WTC11 (cell line): ENCODE measurements around the gene LETMD1. TPM values are rescaled to one million over a fixed set of nuclear protein-coding genes. Genes with fewer than 3 reads are reported as not detected.

Experiments used
- AFF4 ChIP-seq: sonication (generic); formaldehyde crosslinking; IDR thresholded peaks from 2 replicates; pipeline ENCODE4 v1.8.1; 2023; ENCODE audit warnings: mild to moderate bottlenecking, missing genetic modification reagents, borderline replicate concordance
- ARID4B ChIP-seq: sonication (generic); formaldehyde crosslinking; IDR thresholded peaks from 2 replicates; pipeline ENCODE4 v1.8.0; 2023; ENCODE audit warnings: missing genetic modification reagents, mild to moderate bottlenecking, borderline replicate concordance
- ATF1 ChIP-seq: sonication (generic); formaldehyde crosslinking; IDR thresholded peaks from 2 replicates; pipeline ENCODE4 v1.8.1; 2023; ENCODE audit warnings: mild to moderate bottlenecking, moderate library complexity, missing genetic modification reagents
- CREB1 ChIP-seq: sonication (generic); formaldehyde crosslinking; IDR thresholded peaks from 2 replicates; pipeline ENCODE4 v1.8.0; 2023; ENCODE audit warnings: mild to moderate bottlenecking, missing genetic modification reagents
- CREM ChIP-seq: sonication (generic); formaldehyde crosslinking; IDR thresholded peaks from 2 replicates; pipeline ENCODE4 v1.8.1; 2022; ENCODE audit warnings: mild to moderate bottlenecking, missing genetic modification reagents, moderate library complexity
- ELF4 ChIP-seq: sonication (generic); formaldehyde crosslinking; IDR thresholded peaks from 2 replicates; pipeline ENCODE4 v1.8.1; 2022; ENCODE audit warnings: low read depth, mild to moderate bottlenecking, moderate library complexity, missing genetic modification reagents
- GTF2I ChIP-seq: fragments of 250-450 bp; sonication (Bioruptor Pico); conservative IDR thresholded peaks from 2 replicates; pipeline ENCODE4 v1.4.0; 2021; ENCODE audit warnings: mild to moderate bottlenecking
- HMGA2 ChIP-seq: fragments of 250-450 bp; sonication (Bioruptor Pico); IDR thresholded peaks from 2 replicates; pipeline ENCODE4 v1.4.0; 2021; ENCODE audit warnings: mild to moderate bottlenecking, moderate library complexity
- JUN ChIP-seq: sonication (generic); formaldehyde crosslinking; IDR thresholded peaks from 2 replicates; pipeline ENCODE4 v1.8.0; 2023; ENCODE audit warnings: mild to moderate bottlenecking, missing genetic modification reagents
- MYBL2 ChIP-seq: sonication (generic); formaldehyde crosslinking; IDR thresholded peaks from 2 replicates; pipeline ENCODE4 v1.8.1; 2023; ENCODE audit warnings: mild to moderate bottlenecking, moderate library complexity, missing genetic modification reagents
- NFE2L1 ChIP-seq: sonication (generic); formaldehyde crosslinking; IDR thresholded peaks from 2 replicates; pipeline ENCODE4 v1.8.1; 2023; ENCODE audit warnings: missing genetic modification reagents
- NR2C2 ChIP-seq: sonication (generic); formaldehyde crosslinking; IDR thresholded peaks from 2 replicates; pipeline ENCODE4 v1.8.0; 2022; ENCODE audit warnings: mild to moderate bottlenecking, missing genetic modification reagents
- PRRX2 ChIP-seq: fragments of 250-450 bp; sonication (Bioruptor Pico); IDR thresholded peaks from 2 replicates; pipeline ENCODE4 v1.8.0; 2021; ENCODE audit warnings: mild to moderate bottlenecking
- RELA ChIP-seq: sonication (generic); formaldehyde crosslinking; IDR thresholded peaks from 2 replicates; pipeline ENCODE4 v1.8.1; 2022; ENCODE audit warnings: missing genetic modification reagents, mild to moderate bottlenecking, borderline replicate concordance
- SMAD3 ChIP-seq: sonication (generic); formaldehyde crosslinking; IDR thresholded peaks from 2 replicates; pipeline ENCODE4 v1.8.0; 2022; ENCODE audit warnings: missing genetic modification reagents, mild to moderate bottlenecking, borderline replicate concordance
- TEAD4 ChIP-seq: sonication (generic); formaldehyde crosslinking; IDR thresholded peaks from 2 replicates; pipeline ENCODE4 v1.8.0; 2022; ENCODE audit warnings: mild to moderate bottlenecking, missing genetic modification reagents
- ZBTB21 ChIP-seq: sonication (generic); formaldehyde crosslinking; IDR thresholded peaks from 2 replicates; pipeline ENCODE4 v1.8.1; 2023; ENCODE audit warnings: mild to moderate bottlenecking, missing genetic modification reagents, borderline replicate concordance
- ZNF121 ChIP-seq: sonication (generic); formaldehyde crosslinking; IDR thresholded peaks from 2 replicates; pipeline ENCODE4 v1.8.0; 2023; ENCODE audit warnings: missing genetic modification reagents
- ZNF138 ChIP-seq: sonication (generic); formaldehyde crosslinking; conservative IDR thresholded peaks from 2 replicates; pipeline ENCODE4 v1.8.1; 2022; ENCODE audit warnings: mild to moderate bottlenecking, moderate library complexity, missing genetic modification reagents
- ZNF232 ChIP-seq: sonication (generic); formaldehyde crosslinking; IDR thresholded peaks from 2 replicates; pipeline ENCODE4 v1.8.0; 2022; ENCODE audit warnings: mild to moderate bottlenecking, missing genetic modification reagents
- ZNF263 ChIP-seq: sonication (generic); formaldehyde crosslinking; IDR thresholded peaks from 2 replicates; pipeline ENCODE4 v1.8.1; 2022; ENCODE audit warnings: low read depth, mild to moderate bottlenecking, moderate library complexity, missing genetic modification reagents
- ZNF425 ChIP-seq: fragments of 250-450 bp; sonication (Bioruptor Pico); conservative IDR thresholded peaks from 2 replicates; pipeline ENCODE4 v1.9.0; 2021; ENCODE audit warnings: mild to moderate bottlenecking
- ZNF671 ChIP-seq: fragments of 250-450 bp; sonication (Bioruptor Pico); IDR thresholded peaks from 2 replicates; pipeline ENCODE4 v1.8.0; 2021; ENCODE audit warnings: mild to moderate bottlenecking
- total RNA-seq: library from RNA; stranded (reverse); gene quantifications from 3 replicates; pipeline ENCODE4 v1.2.3, GENCODE V29; 2021

Gene LETMD1
- total RNA-seq, 1 experiment from 2014 or later = 43.3 TPM

GRCh38 chr12:51083126-51083833 lies 35.2 kb downstream of the LETMD1 start, which contains the start of gene CSRNP2 (continued):
- no peak for TF ChIP-seq AFF4 (CRISPR knock-in tag)
- no peak for TF ChIP-seq PRRX2 (CRISPR knock-in tag)
- no peak for TF ChIP-seq NFE2L1 (CRISPR knock-in tag)
- TF ChIP-seq CREB1 (CRISPR knock-in tag) = no peak
- 0 out of 2 replicates have a peak, but pooled peaks have one; percentile 59 for TF ChIP-seq NR2C2 (CRISPR knock-in tag)
- no peak for TF ChIP-seq ELF4 (CRISPR knock-in tag)
- TF ChIP-seq HMGA2 (CRISPR knock-in tag) = no peak
- TF ChIP-seq TEAD4 (CRISPR knock-in tag) = no peak
- no peak for TF ChIP-seq SMAD3 (CRISPR knock-in tag)
- no peak for TF ChIP-seq ATF1 (CRISPR knock-in tag)
- TF ChIP-seq RELA (CRISPR knock-in tag) = no peak
- peak; percentile 66; the same call in 1 of the 2 replicates for TF ChIP-seq CREM (CRISPR knock-in tag)
- TF ChIP-seq ZNF425 (CRISPR knock-in tag) = no peak
- peak; percentile 60; the same call in 1 of the 2 replicates for TF ChIP-seq ZNF138 (CRISPR knock-in tag)
- no peak for TF ChIP-seq GTF2I (CRISPR knock-in tag)
- no peak for TF ChIP-seq JUN (CRISPR knock-in tag)
- TF ChIP-seq ZBTB21 (CRISPR knock-in tag) = 0 out of 2 replicates have a peak, but pooled peaks have one; percentile 44
- TF ChIP-seq MYBL2 (CRISPR knock-in tag) = peak; percentile 77; the same call in 1 of the 2 replicates
- no peak for TF ChIP-seq ZNF263 (CRISPR knock-in tag)
- TF ChIP-seq ZNF671 (CRISPR knock-in tag) = no peak
- no peak for TF ChIP-seq ARID4B (CRISPR knock-in tag)
- no peak for TF ChIP-seq ZNF121
- no peak for TF ChIP-seq ZNF232 (CRISPR knock-in tag)
- TF ChIP-seq, all 79 proteins: peak for 28
